GM12801 (cell line): ENCODE measurements around the gene NADK2.

Source experiments
- TF ChIP-seq, protein P1 (sequence below): IDR thresholded peaks from one replicate; pipeline ENCODE4 v1.5.1; 2011; ENCODE audit warnings: control low read depth; ENCODE audit not compliant: insufficient read length; ENCODE audit errors: extremely low read depth

NADK2 gene

GRCh38 chr5:36261186-36261585, 19.5 kb upstream of the NADK2 start:
- TF ChIP-seq, protein P1, sequence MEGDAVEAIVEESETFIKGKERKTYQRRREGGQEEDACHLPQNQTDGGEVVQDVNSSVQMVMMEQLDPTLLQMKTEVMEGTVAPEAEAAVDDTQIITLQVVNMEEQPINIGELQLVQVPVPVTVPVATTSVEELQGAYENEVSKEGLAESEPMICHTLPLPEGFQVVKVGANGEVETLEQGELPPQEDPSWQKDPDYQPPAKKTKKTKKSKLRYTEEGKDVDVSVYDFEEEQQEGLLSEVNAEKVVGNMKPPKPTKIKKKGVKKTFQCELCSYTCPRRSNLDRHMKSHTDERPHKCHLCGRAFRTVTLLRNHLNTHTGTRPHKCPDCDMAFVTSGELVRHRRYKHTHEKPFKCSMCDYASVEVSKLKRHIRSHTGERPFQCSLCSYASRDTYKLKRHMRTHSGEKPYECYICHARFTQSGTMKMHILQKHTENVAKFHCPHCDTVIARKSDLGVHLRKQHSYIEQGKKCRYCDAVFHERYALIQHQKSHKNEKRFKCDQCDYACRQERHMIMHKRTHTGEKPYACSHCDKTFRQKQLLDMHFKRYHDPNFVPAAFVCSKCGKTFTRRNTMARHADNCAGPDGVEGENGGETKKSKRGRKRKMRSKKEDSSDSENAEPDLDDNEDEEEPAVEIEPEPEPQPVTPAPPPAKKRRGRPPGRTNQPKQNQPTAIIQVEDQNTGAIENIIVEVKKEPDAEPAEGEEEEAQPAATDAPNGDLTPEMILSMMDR = no peak

GRCh38 chr5:36253575-36253974, 11.8 kb upstream of the NADK2 start:
- TF ChIP-seq, protein P1 = no peak

- TF ChIP-seq, protein P1 = no peak
Measured at GRCh38 chr5:36252722-36253365, 11.1 kb upstream of the NADK2 start.

DNA sequence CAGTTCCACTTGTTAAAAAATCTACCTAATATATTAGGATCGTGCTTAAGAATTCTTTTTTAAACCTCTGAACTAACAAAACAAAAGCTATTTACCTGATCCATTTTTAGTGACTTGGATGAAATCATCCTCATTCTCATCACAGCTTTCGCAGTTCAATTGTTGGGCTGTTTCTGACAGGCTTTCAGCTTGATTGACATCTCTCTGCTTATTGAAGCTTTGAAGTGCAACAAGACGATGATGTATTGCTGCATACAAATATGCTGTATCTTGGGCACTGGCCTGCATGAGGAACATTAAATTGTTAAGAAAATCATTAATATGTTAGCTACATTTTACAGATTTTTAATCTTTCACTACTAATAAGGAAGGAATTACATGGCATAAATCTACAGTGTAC, 9.5 kb upstream of the NADK2 start:
- TF ChIP-seq, protein P1 = no peak

DNA sequence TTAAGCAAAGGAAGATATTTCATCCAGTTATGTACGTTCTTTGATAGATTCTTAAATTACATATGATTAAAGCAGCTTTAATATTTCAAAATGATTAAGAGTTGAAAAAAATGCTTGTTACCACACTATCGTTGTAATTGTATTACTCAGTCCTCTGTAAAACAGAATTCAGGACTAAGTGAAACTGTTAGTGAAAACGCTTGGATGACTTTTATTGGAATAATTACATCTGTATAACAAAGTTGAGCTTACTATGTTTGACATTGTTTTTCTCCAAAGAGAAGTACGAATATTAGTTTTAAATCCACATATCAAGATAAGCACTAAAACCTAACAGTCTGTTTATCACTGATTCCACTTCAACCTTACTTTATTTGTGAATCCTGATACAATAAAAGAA, 8.7 kb upstream of the NADK2 start:
- TF ChIP-seq, protein P1 = no peak

DNA sequence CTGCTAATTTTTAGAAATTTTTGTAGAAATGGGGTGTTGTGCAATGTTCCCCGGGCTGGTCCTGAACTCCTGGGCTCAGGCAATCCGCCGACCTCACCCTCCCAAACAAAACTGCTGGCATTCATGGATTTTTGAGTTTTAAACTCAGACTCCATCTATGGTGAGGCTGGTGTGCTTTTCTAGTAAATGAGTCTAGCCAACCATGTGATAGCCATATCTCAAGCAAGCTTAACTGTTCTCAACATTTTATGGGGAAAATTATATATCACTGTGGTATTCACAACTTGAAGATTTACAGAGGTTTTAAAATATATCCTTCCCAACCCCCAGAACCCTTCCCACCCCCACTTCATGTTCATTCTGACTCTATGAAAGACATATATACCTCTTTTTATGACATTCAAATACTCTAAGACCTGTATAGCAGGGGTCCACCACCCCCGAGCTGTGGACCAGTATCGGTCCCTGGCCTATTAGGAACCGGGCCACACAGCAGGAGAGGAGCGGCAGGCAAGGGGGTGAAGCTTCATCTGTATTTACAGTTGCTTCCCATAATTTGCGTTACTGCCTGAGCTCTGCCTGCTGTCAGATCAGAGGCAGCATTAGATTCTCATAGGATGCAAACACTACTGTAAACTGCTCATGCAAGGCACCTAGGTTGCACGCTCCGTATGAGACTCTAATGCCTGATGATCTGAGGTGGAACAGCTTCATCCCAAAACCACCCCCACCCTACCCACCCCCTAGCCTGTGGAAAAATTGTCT, 4.5 kb upstream of the NADK2 start:
- TF ChIP-seq, protein P1 = no peak

GRCh38 chr5:36244076-36244475, 2.4 kb upstream of the NADK2 start:
- TF ChIP-seq, protein P1 = no peak
